GM19238 (cell line): ENCODE data around the gene HPF1.
"Not testable (repeated sequence)": the region's sequence is repeated elsewhere in the genome, so short reads cannot be mapped to it uniquely, and the experiment has no call there.

ENCODE experiments used
- DNase-seq: peaks from one replicate; pipeline ENCODE4 v3.0.0; 2011; ENCODE audit warnings: low spot score; ENCODE audit not compliant: insufficient read length

The HPF1 gene

DNA sequence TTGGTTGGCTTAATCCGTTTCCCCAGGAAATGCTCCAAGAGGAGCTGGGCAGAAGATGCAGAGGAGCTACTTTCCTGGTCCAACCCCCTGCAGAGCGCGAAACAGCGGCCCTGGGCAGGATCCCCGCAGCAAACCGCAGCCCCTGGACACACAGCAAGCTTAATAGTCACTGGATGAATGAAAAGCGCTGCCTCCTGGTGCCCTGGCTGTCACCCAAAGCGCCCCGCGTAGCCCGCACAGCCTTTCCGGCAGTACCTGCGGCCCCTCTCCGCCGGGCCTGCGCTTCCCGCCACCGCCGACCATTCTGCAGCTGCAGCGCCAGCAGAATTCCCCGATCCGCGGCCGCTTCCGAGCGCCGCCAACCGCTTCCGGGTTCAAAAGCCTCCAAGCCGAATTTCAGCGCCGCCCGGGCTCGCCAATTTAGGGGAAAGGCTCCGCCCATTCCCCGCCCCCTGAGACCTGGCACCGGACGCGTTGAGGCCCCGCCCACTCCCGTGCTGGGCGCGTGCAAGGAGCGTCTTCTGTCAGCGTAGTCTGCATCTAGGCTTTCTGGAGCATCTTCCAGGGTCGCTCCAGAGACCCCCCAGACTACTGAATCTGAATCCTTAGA is at the start of gene HPF1:
Gene HPF1 (minus strand): TSS at position 370 of the 610 bp plus-strand sequence. CDS start 67 bp downstream, at position 303.
- peak; percentile 88 for DNase-seq

DNA sequence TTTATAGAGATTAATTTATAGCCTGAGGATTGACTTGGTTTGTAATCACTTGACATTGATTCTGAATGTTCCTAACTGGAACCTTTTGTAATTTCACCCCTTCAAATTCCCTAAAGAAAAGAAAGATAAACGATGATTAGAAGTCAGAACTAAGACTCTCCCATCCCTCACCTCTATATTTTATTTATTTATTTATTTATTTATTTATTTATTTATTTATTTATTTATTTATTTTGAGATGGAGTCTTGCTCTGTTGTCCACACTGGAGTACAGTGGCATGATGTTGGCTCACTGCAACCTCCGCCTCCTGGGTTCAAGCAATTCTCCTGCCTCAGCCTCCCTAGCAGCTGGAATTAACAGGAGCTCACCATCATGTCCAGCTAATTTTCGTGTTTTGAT is 49.0 kb upstream of the HPF1 start:
- not testable (repeated sequence) for DNase-seq

DNA sequence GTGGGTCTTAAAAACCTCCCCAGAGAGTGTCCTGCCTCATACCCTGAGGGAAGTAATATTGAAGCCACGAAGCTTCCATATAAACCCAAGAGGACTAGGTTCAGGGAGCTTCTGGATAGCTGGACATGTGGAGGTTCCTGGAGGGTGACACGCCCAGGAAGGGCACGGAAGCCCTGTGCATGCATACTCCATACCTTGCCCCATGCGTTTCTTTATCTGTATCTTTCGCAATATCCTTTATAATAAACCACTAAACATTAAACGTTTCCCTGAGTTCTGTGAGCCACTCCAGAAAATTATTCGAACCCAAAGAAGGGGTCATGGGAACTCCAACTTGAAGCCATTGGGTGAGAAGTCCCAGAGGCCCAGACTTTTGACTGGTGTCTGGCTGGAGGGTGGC is 45.7 kb upstream of the HPF1 start:
- no peak for DNase-seq

DNA sequence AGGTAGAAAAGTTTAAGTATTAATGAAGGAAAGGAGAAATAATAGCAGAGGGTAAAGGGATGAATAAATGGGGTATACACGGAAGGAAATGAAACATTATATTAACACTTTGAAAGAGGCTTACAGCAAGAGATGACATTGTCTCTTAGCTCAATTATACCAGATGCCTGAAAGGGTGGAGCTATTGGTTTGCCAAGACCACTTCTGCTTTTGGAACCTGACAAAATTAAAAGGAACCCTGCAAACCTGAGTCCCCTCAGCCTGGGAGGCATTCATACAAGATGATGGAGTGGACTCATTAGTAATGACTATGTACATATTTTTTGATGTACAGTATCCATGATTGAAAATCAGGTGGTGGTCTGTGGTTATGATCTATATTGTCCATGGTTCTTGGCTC is 45.1 kb upstream of the HPF1 start:
- no peak for DNase-seq

DNA sequence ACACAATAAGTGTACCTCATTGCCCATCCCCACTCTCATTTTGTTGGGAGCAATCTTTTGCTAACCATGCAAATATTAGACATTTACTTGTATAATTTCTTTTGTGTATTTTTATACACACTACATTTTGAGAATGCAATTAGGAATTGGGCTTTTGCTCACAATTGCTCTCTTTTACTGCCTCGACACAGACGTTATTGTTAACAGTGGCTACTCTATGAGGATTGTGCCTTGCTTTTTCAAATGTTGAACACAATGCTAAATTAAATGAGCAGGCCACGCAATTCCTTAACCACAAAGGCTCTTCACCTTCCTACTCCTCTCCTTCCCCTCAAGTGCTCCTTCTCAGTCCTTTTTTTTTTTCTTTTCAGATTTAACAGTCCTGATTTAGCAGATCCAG is 42.8 kb upstream of the HPF1 start:
- DNase-seq, result no peak

DNA sequence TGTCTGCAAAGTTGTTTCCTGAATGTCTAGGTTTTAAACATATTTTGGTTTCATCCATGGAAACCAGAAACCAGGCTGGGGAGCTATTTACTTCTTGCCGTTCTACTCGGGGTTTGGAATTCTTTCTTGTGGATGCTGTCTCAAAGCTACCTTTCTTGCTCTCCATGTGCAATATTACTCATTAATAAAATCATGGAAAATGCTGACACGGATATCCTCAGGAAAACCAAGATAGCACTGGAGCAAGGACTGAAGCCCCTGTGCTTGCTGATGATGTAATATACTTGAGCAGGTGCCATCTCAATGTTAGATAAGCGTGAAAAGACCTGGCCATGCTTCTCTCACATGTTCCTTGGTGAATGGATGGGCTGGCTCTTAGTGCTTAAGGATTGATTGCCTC is 41.5 kb upstream of the HPF1 start:
- no peak for DNase-seq

DNA sequence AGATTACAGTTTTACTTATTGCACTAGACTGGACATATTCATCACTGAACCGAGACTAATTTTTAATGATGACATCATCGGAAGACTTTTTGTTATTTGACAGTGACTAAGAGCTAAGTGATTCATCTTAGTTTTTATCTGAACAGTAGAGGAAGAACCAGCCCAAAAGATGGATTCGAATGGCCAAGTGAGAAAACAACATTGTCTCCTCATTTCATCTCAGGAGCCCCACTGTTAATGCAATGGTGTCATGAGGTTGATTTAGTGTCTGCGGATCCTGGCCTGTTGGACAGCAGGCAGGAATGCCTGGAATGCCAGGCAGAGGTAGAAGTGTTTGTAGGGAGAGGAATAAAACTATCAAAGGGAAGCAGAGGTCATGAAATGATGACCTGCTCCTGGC is 37.8 kb upstream of the HPF1 start:
- DNase-seq, result no peak

DNA sequence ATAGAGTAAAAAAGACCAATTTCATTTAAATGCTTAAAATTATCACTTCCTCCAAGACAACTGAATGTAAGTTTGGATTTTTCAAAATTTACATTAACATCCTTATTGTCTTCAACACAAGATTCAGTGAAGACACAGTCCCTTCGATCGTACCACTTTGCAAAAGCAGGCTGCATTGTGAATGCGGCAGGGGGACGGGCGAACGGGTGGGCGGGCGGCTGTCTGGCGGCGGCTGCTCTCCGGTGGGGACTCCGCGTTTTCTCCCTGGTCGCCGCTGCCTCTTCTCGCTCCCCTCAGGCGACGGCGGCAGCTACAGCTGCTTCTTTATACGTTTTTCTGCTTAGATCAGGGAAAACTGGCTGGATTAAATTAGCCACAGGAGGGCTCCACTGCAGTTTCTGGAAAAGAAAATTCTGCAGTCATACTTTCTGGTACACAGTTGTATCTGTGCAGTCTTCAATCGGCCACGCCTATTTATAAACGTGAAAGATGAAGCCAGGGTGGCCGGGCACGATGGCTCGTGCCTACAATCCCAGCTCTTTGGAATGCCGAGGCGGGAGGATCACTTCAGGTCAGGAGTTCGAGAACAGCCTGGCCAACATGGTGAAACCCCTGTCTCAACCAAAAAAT is 33.9 kb upstream of the HPF1 start:
- no peak for DNase-seq

DNA sequence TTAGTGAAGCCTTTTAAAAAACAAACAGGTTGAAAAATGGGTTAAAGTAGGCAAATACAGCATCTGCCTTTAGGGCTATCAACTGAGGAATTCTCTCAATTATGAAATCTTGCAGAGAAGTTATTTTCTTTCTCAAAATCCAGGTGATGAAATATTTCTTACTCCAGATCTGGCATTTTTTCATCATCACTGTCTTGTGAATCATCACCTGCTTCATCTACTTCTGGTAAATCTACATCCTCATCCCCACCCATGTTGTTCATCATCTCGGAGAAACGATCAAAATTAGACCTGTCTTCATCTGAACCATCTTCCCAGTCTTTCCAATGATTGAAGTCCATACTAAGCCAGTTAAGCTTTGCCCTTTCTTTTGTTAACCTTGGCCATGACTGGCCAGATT is 33.3 kb upstream of the HPF1 start:
- no peak for DNase-seq

DNA sequence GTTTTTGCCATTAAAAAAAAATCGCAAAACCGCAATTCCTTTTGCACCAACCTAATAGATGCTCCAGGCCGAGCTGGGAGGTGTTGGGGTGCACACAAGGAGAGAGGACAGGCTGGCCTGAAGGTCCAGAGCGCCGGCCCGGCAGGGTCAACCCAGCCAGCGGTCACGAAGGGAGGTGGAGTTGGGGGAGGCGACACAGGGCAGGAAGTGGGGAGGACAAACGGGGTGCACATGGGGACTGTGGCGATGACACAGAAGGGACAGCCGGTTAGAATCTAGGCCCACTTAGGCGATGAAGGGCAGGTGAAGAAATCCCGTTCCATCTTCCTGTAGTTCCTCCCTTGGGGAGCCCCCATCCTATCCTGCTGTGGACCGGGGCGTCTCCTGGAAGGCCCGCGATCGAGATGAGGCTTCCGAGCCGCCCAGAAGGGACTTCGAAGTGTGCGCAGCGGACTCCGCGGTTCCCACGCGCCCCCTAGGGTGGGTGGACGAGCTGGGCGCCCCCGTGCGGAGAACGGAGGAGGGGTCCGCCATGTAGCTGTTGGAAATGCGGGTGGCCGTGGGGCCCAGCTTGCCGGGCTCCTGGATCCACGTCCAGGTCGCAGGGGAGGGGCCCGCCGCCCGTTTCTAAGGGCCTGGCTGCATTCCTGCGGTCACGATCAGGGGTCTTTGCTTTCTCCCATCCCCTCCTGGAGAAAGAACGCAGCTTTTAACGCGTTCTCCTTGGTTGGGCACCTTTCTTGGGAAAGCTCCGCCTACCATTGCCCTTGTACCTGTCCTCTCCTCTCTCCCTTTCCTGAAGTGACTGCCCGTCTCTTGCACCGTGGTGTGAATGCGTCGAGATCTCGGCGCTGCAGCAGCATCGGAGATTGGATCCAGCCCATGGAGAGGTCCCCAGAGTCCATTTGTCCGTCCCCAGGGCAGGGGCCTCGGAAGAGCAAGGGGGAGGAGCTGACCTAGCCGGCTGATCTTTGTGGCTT is 17.0 kb upstream of the HPF1 start:
- DNase-seq, result no peak

DNA sequence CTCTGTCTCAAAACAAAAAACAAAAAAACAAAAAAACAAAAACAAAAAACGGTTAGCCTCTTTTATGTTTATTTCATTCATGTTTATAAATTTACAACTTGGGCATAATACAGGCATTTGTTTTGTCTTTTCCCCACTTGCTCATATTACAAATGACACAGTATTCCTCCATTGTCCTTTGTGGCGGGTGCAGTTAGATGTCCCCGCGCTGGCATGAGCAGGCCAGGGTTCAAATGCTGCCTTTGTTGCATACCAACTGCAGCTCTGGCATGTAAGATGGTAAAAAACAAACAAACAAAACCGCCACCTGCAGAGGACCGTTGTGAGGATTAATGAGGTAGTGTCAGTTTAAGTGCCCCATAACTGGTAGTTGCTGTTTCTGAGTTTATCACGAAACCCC is 16.1 kb upstream of the HPF1 start:
- no peak for DNase-seq

DNA sequence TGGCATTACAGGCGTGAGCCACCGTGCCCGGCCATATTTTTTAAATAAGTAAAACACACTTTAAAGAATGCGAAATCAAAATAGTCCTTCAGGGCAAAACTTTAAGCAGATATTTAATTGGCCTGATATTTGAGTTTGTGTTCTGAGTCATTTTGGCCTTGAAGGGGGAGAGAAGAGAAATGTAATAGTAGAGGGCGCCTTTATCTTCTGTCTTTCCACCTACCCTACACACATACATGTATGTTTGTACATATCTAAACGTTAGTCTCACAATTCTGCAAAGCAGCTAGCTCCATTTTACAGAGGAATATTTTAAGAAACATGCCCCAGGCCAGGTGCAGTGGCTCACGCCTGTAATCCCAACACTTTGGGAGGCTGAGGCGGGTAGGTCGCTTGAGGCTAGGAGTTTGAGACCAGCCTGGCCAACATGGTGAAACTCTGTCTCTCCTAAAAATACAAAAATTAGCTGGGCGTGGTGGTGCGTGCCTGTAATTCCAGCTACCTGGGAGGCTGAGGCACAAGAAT is 13.9 kb upstream of the HPF1 start:
- not testable (repeated sequence) for DNase-seq

DNA sequence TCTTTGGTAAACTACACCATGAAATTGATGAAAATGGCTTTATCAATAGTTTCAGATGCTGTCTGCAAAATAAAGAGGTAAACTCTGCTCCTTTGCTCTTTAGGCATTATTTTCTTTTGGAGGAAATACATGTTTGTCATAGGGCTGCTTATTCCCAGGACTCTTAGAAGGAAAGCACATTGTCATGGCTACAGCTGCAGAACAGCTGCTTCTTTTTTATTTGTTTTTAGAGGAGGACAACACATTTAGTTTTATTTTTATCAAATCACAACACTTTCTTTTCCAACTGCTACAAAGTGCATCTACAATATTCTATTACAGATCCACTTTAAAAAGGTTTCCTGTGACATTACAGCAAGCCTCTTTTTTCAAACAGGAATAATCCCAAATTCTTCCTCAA is 12.7 kb upstream of the HPF1 start:
- no peak for DNase-seq

DNA sequence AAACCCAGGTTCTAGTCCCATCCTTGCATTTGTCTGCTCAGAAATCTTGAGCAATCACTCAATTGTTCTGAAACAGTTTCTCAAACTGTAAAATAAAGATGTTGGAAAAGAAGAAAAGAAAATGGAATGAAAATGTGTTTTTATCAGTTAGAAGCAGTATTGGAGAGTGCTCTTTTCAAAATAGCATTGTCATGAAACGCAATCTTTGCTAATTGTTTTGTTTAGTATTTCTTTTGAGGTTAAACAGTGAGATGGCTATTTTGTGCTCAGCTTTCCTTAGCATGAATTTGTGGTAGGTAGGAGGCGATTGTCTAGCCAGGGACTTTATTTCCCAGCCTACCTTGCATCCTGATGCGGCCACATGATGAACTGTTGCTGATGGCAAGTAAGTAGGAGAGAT is 10.6 kb upstream of the HPF1 start:
- no peak for DNase-seq

DNA sequence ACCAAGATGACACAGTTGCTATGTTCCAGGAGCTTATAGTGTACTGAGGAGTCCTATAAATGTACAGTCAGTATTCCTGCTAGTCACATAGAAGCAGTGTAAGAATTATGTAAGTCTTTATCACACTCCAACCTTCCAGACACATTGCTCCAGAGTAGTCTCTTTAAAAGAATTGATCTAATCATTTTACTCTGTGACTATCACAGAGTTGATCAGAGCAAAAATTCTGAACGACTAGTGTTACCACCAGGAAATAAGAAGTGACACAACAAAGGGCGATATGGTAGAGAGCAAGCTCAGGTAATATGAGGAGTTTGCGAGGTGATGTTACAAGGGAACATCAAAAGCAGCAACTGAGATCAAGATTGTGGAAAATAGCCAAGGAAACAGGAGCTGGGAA is 9.0 kb upstream of the HPF1 start:
- DNase-seq, result no peak

DNA sequence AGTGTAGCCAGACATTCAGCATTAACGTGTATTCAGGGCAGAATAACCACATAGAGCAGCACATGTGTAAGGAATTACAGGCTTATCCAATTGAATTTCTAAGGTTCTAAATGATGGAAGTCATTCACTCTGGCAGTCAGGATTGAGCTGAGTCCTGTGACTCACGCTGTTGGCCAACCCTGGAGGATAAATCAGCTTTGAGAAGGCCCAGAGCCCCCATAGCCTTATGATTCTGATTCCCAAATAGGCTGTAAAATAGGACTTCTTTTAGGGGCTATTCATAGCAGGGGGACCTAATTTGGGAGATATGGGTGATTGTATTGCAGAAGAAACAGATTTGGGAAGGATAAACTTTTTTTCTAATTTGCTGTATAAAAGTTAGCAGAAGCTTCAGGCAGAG is 8.1 kb upstream of the HPF1 start:
- DNase-seq, result no peak

DNA sequence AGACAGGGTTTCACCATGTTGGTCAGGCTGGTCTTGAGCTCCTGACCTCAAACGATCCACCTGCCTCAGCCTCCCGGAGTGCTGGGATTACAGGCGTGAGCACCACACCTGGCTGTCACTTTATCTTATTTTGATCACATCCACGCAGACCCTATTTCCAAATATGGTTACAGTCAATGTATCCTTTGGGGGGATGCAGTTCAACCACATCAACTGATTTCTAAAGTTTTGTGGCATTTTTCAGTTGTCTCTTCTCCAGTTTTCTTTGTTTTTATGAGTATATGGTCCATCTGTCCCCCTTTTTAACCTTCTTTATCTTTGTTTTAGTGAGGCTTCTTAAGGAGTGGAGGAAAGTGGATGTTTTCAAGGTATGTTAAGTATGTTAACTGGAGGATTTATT is 4.1 kb upstream of the HPF1 start:
- DNase-seq, result no peak

DNA sequence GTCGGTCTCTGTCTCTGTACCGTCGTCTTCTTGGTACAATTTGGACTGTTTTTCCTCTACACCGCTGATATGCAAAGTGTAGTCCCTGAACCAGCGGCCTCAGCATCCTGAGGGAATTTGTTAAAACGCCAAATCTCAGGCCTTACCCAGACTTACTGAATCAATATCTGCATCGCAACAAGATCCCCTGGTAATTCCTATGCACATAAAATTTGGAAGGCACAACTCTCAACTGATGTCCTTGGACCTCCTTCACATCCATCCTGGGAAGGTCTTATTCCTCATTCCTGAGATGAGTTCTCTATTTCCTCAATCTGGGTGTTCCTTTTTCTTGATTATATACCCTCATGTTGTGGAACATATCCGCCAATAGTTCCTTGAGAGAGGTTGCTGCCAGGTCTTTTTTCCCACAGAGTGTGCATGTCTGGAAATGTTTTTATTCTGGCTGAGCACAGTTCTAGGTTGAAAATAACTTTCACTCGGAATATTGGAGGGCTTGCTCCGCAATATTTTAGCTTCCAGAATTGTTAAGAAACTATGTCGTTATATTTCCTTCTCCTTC is 738 bp upstream of the HPF1 start:
- no peak for DNase-seq

DNA sequence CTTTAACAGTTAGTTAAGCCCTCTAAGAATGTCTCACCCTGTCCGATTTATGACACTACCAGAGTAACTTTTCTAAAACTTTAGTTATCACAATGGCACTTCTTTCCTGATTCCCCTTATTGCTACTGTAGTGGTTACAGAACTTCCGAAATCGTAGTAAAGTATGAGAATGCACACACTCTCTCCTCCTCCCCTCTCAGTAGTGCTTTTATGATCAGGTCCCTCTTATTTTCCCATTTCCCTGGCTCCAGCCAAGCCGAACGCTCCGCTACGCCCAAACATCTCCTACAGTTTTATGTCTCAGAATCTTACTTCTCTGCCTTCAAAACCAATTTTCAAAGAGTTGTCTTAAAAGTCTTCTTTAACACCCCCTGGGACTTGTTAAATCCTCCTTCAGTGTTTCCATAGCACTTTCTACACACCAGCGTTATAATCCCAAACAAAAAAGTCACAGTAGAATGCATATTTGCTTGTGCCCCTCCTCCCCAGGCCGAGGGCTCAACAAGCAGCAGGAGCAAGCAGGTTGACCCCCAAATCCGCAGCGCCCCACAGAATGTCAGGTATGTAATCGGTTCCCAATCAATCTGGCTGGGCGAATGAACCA is 671 bp downstream of the HPF1 start:
- no peak for DNase-seq

DNA sequence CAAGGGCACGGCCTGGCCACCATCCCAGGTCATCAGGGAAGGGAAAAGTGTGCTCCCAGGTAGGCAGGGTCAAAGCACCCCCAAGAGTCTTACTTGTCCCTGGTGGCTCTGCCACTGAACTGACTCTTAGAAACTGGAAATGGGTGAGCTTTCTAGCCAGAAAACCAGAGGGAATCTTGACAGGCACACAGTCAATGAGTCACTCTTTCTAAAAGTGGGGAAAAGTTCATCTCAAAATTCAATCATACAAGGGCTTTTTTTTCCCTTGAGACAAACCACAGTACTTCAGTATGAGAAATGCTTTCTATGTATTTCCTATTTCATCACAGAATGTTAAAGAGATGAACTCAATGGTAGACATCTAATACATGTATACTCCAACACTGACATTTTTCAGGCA is 12.5 kb downstream of the HPF1 start:
- no peak for DNase-seq

DNA sequence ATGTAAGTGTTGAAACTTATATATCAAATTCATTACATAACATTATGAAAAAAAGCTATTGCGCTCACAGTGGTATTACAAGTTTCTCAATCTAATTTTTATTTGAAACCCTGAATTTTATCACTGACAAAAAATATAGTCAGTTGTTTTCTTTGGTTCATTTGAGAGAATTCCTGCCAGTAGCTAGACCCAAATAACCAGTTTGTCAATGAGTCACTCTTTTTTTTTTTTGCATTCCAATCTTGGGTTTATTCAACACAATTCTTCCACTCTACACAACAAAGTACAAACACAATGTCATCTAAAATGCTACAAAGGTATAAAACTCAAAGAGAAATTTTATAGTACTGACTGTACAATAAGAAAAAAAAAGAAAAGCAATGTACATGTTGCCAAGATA is 13.1 kb downstream of the HPF1 start:
- no peak for DNase-seq
